Progenitor cell of endocrine pancreas (in vitro differentiated cells): ENCODE data around the gene DPP4. TPM values are rescaled to one million over a fixed set of nuclear protein-coding genes. Genes with fewer than 3 reads are reported as not detected.

ENCODE experiments used
- DNase-seq: peaks from one replicate; pipeline ENCODE4 v3.0.0; 2021; ENCODE audit warnings: low spot score; ENCODE audit not compliant: unreplicated experiment
- H3K27ac Mint-ChIP-seq: 2 replicates; pipeline ENCODE4 v1.8.0; 2021; ENCODE audit warnings: mild to moderate bottlenecking, moderate library complexity, mixed read lengths
- H3K27me3 Mint-ChIP-seq: 2 replicates; pipeline ENCODE4 v1.8.0; 2021; ENCODE audit warnings: mixed read lengths
- H3K36me3 Mint-ChIP-seq: 2 replicates; pipeline ENCODE4 v1.8.0; 2022; ENCODE audit warnings: mixed read lengths; ENCODE audit not compliant: insufficient read depth
- H3K4me1 Mint-ChIP-seq: 2 replicates; pipeline ENCODE4 v1.8.0; 2021; ENCODE audit warnings: low read depth, mixed read lengths
- H3K4me3 Mint-ChIP-seq: 2 replicates; pipeline ENCODE4 v1.8.0; 2021; ENCODE audit warnings: low read depth, mild to moderate bottlenecking, moderate library complexity, mixed read lengths
- H3K9me3 Mint-ChIP-seq: 2 replicates; pipeline ENCODE4 v1.8.0; 2021; ENCODE audit warnings: low read depth, mixed read lengths
- CTCF ChIP-seq: fragments of 200-600 bp; sonication (generic); IDR thresholded peaks from one replicate; pipeline ENCODE4 v1.5.0; 2021; ENCODE audit warnings: antibody characterized with exemption, mild to moderate bottlenecking; ENCODE audit not compliant: unreplicated experiment
- total RNA-seq: library from RNA; stranded (reverse); gene quantifications from 2 replicates; pipeline ENCODE4 v1.2.1, GENCODE V29; 2021

The DPP4 gene
- total RNA-seq, 1 donor from 2014 or later, result 3.2 TPM

GRCh38 chr2:161975813-161976160, 98.2 kb downstream of the DPP4 start:
- Mint-ChIP-seq H3K4me3 (no peak overlapping the region), H3K27ac (no peak overlapping the region), H3K9me3 (no peaks in the 10 kb centered on the region), H3K27me3 (no peaks in the 10 kb centered on the region), H3K4me1 (no peaks in the 10 kb centered on the region), H3K36me3 (no peaks in the 10 kb centered on the region)
- no peak for DNase-seq
- TF ChIP-seq CTCF, result no peak

- Mint-ChIP-seq H3K27ac (no peak overlapping the region), H3K4me3 (no peak overlapping the region), H3K9me3 (no peaks in the 10 kb centered on the region), H3K27me3 (no peaks in the 10 kb centered on the region), H3K4me1 (no peaks in the 10 kb centered on the region), H3K36me3 (no peaks in the 10 kb centered on the region)
- DNase-seq, result no peak
- TF ChIP-seq CTCF, result no peak
These were observed 98.8 kb downstream of the DPP4 start for GRCh38 chr2:161975062-161975812.

GRCh38 chr2:161974461-161974860, 99.6 kb downstream of the DPP4 start:
- DNase-seq, result no peak
- no peak overlapping the region for H3K27ac Mint-ChIP-seq
- H3K4me1 Mint-ChIP-seq, result no peaks in the 10 kb centered on the region
- H3K4me3 Mint-ChIP-seq, result no peak overlapping the region
- TF ChIP-seq CTCF, result no peak
- no peaks in the 10 kb centered on the region for H3K27me3 Mint-ChIP-seq
- H3K9me3 Mint-ChIP-seq, result no peaks in the 10 kb centered on the region
- no peaks in the 10 kb centered on the region for H3K36me3 Mint-ChIP-seq

- DNase-seq, result no peak
- no peak overlapping the region for H3K27ac Mint-ChIP-seq
- no peaks in the 10 kb centered on the region for H3K4me1 Mint-ChIP-seq
- no peaks in the 10 kb centered on the region for H3K27me3 Mint-ChIP-seq
- no peak overlapping the region for H3K4me3 Mint-ChIP-seq
- H3K36me3 Mint-ChIP-seq, result no peaks in the 10 kb centered on the region
- no peaks in the 10 kb centered on the region for H3K9me3 Mint-ChIP-seq
- TF ChIP-seq CTCF, result no peak
These were observed 101.1 kb downstream of the DPP4 start for GRCh38 chr2:161972866-161973265.

- Mint-ChIP-seq H3K27me3 (no peaks in the 10 kb centered on the region), H3K4me1 (no peaks in the 10 kb centered on the region), H3K27ac (no peak overlapping the region), H3K4me3 (no peak overlapping the region), H3K36me3 (no peaks in the 10 kb centered on the region), H3K9me3 (no peaks in the 10 kb centered on the region)
- no peak for TF ChIP-seq CTCF
- no peak for DNase-seq
These were observed 101.8 kb downstream of the DPP4 start for GRCh38 chr2:161972232-161972631.
